Stimulated activated naive CD4-positive, alpha-beta T cell (primary cell): ENCODE measurements around the gene C3orf20.
"Not testable (repeated sequence)": the region's sequence is repeated elsewhere in the genome, so short reads cannot be mapped to it uniquely, and the experiment has no call there.

Experiments
- DNase-seq, 6 experiments: peaks; one replicate each; lab custom pipeline; 2025; lab: John Stamatoyannopoulos, UW

C3orf20 gene

GRCh38 chr3:14798231-14798630 lies 123.3 kb downstream of the C3orf20 start:
- DNase-seq, result no peak

- DNase-seq, result no peak
These were observed 124.2 kb downstream of the C3orf20 start for GRCh38 chr3:14799146-14799545.

GRCh38 chr3:14801031-14801430 lies 126.1 kb downstream of the C3orf20 start:
- no peak for DNase-seq

- no peak for DNase-seq
These were observed 126.9 kb downstream of the C3orf20 start for GRCh38 chr3:14801668-14802380.

GRCh38 chr3:14802381-14802731 lies 127.4 kb downstream of the C3orf20 start:
- no peak for DNase-seq

GRCh38 chr3:14803101-14803980 lies 128.4 kb downstream of the C3orf20 start:
- DNase-seq, result no peak

- DNase-seq, result no peak
These were observed 129.3 kb downstream of the C3orf20 start for GRCh38 chr3:14803981-14804834.

- no peak for DNase-seq
These were observed 130.2 kb downstream of the C3orf20 start for GRCh38 chr3:14804835-14805780.

GRCh38 chr3:14805961-14806537 lies 131.1 kb downstream of the C3orf20 start:
- no peak for DNase-seq

- DNase-seq, result no peak
These were observed 131.8 kb downstream of the C3orf20 start for GRCh38 chr3:14806641-14807263.

GRCh38 chr3:14808025-14808424 lies 133.1 kb downstream of the C3orf20 start:
- no peak for DNase-seq

- no peak for DNase-seq
These were observed 133.7 kb downstream of the C3orf20 start for GRCh38 chr3:14808502-14809266.

GRCh38 chr3:14809611-14810010 lies 134.7 kb downstream of the C3orf20 start:
- DNase-seq, result not testable (repeated sequence)

GRCh38 chr3:14810070-14810791 lies 135.3 kb downstream of the C3orf20 start:
- DNase-seq, result no peak

GRCh38 chr3:14810801-14811661 lies 136.1 kb downstream of the C3orf20 start:
- no peak for DNase-seq

GRCh38 chr3:14811684-14812083 lies 136.7 kb downstream of the C3orf20 start:
- DNase-seq, result no peak

GRCh38 chr3:14812196-14812790 lies 137.4 kb downstream of the C3orf20 start:
- no peak for DNase-seq
